HCT116 (cell line): ENCODE results near the gene LEMD1.

Experiments used
- JUND ChIP-seq: IDR thresholded peaks from 2 replicates; pipeline ENCODE4 v1.6.1; 2012
- POLR2A ChIP-seq: IDR thresholded peaks from 2 replicates; pipeline ENCODE4 v1.7.0; 2011; ENCODE audit warnings: borderline replicate concordance; ENCODE audit not compliant: insufficient read depth, insufficient read length; ENCODE audit errors: extremely low read depth
- TF ChIP-seq, protein P1 (sequence below), 3 experiments: fragments of 200-600 bp in 1 of 3; sonication (generic) in 1 of 3; IDR thresholded peaks in 2 of 3; conservative IDR thresholded peaks in 1 of 3; 2 replicates each; pipeline ENCODE4 v1.5.1; 2012 to 2017; ENCODE audit warnings: low read depth in 2 of 3, low read length in 2 of 3, antibody characterized with exemption in 1 of 3, borderline replicate concordance in 1 of 3, control low read depth in 1 of 3, mild to moderate bottlenecking in 1 of 3, mixed read lengths in 1 of 3, mixed run types in 1 of 3, moderate library complexity in 1 of 3; ENCODE audit not compliant: insufficient read depth in 1 of 3
- TF ChIP-seq, protein P2 (sequence below): IDR thresholded peaks from 2 replicates; pipeline ENCODE4 v1.6.1; 2012

DNA sequence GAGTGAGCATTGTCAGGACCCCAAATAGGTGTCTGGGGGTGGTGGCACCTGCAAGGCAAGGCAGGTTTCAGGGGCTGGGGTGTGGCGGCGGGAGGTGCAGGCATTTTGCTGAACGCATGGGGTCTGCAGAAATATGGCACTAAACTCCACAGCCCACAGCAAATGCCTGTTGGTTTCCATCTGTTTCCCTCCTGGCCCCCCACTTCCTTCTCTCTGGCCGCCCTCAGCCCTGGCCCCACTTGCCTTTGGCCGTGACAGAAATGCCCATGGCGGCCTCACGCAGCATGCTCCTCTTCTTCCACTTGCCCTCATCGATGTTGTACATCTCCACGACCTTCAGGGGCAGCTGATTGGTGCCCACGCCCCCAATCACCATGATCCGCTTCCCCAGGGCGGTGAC lies 78.9 kb downstream of the LEMD1 start:
- TF ChIP-seq, protein P1, sequence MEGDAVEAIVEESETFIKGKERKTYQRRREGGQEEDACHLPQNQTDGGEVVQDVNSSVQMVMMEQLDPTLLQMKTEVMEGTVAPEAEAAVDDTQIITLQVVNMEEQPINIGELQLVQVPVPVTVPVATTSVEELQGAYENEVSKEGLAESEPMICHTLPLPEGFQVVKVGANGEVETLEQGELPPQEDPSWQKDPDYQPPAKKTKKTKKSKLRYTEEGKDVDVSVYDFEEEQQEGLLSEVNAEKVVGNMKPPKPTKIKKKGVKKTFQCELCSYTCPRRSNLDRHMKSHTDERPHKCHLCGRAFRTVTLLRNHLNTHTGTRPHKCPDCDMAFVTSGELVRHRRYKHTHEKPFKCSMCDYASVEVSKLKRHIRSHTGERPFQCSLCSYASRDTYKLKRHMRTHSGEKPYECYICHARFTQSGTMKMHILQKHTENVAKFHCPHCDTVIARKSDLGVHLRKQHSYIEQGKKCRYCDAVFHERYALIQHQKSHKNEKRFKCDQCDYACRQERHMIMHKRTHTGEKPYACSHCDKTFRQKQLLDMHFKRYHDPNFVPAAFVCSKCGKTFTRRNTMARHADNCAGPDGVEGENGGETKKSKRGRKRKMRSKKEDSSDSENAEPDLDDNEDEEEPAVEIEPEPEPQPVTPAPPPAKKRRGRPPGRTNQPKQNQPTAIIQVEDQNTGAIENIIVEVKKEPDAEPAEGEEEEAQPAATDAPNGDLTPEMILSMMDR (IDR thresholded peaks at IDR 0.05 in 2 of 3, conservative IDR thresholded peaks at IDR 0.05 in 1 of 3; ENCODE audit: borderline replicate concordance in 1 of 3, insufficient read depth in 1 of 3, low read depth in 2 of 3, low read length in 2 of 3) = no peak
- TF ChIP-seq JUND (no peak), POLR2A (no peak)
- TF ChIP-seq, protein P2, sequence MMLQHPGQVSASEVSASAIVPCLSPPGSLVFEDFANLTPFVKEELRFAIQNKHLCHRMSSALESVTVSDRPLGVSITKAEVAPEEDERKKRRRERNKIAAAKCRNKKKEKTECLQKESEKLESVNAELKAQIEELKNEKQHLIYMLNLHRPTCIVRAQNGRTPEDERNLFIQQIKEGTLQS = no peak
